PFSK-1 (cell line): ENCODE results near the gene PSAPL1.

Experiments
- FOXP2 ChIP-seq: optimal IDR thresholded peaks from 2 replicates; pipeline ENCODE3; 2011; ENCODE audit warnings: borderline replicate concordance, control low read depth, inconsistent platforms; ENCODE audit not compliant: insufficient read depth; ENCODE audit errors: extremely low read length, extremely low read depth
- POLR2AphosphoS5 ChIP-seq: IDR thresholded peaks from 2 replicates; pipeline ENCODE4 v1.6.1; 2012; ENCODE audit warnings: low read depth, mild to moderate bottlenecking, control low read depth, low read length, moderate library complexity
- REST ChIP-seq, 2 experiments: IDR thresholded peaks; 2 replicates each; pipeline versions ENCODE4 v1.6.1 to v1.8.0; 2011 to 2012; ENCODE audit warnings: low read depth in 2 of 2, low read length in 2 of 2, control low read depth in 1 of 2, inconsistent platforms in 1 of 2, mild to moderate bottlenecking in 1 of 2, moderate library complexity in 1 of 2; ENCODE audit not compliant: insufficient read depth in 1 of 2
- SIN3A ChIP-seq: IDR thresholded peaks from 2 replicates; pipeline ENCODE4 v1.6.1; 2012; ENCODE audit warnings: mild to moderate bottlenecking, low read length, moderate library complexity, borderline replicate concordance; ENCODE audit not compliant: insufficient read depth
- TAF1 ChIP-seq: IDR thresholded peaks from 2 replicates; pipeline ENCODE4 v1.6.1; 2012; ENCODE audit warnings: low read length, control low read depth, borderline replicate concordance; ENCODE audit not compliant: insufficient read depth

Gene PSAPL1

GRCh38 chr4:7390906-7391636, 43.7 kb downstream of the PSAPL1 start:
- TF ChIP-seq FOXP2 = no peak
- TF ChIP-seq TAF1 = no peak
- TF ChIP-seq REST (IDR thresholded peaks at IDR 0.05; ENCODE audit: insufficient read depth in 1 of 2, low read depth in 2 of 2, low read length in 2 of 2) = no peak
- TF ChIP-seq POLR2AphosphoS5 = no peak
- TF ChIP-seq SIN3A = no peak

- TF ChIP-seq POLR2AphosphoS5 (no peak), SIN3A (no peak), REST (IDR thresholded peaks at IDR 0.05; ENCODE audit: insufficient read depth in 1 of 2, low read depth in 2 of 2, low read length in 2 of 2) (no peak), FOXP2 (no peak), TAF1 (no peak)
These were observed 44.4 kb downstream of the PSAPL1 start for GRCh38 chr4:7390336-7390735.

GRCh38 chr4:7389719-7390118, 45.0 kb downstream of the PSAPL1 start:
- no peak for TF ChIP-seq POLR2AphosphoS5
- no peak for TF ChIP-seq SIN3A
- TF ChIP-seq REST (IDR thresholded peaks at IDR 0.05; ENCODE audit: insufficient read depth in 1 of 2, low read depth in 2 of 2, low read length in 2 of 2) = no peak
- no peak for TF ChIP-seq TAF1
- TF ChIP-seq FOXP2 = no peak

- TF ChIP-seq SIN3A (no peak), REST (IDR thresholded peaks at IDR 0.05; ENCODE audit: insufficient read depth in 1 of 2, low read depth in 2 of 2, low read length in 2 of 2) (no peak), TAF1 (no peak), POLR2AphosphoS5 (no peak), FOXP2 (no peak)
These were observed 45.5 kb downstream of the PSAPL1 start for GRCh38 chr4:7389101-7389701.
